ENCODE measurements around the gene BRIP1. TPM values are rescaled to one million over a fixed set of nuclear protein-coding genes. Genes with fewer than 3 reads are reported as not detected.

BRIP1 gene
- total RNA-seq, 2 experiments from 2014 or later: 13.2 to 14.5 TPM

DNA sequence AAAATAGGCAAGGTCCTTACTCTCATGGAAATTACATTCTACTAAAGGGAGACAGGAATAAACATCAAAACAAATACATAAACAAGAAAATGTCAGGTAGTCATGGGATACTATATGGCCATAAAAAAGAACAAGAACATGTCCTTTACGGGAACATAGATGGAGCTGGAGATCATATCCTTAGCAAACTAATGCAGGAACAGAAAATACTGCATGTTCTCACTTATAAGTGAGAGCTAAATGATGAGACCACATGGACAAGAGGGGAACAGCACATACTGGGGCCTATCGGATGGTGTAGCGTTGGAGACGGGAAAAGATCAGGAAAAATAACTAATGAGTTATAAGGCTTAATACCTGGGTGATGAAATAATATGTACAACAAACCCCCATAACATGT lies 69.1 kb downstream of the BRIP1 start:
- DNase-seq (no peak), ATAC-seq (no peak)
- ChIA-PET CTCF (no interaction called here), POLR2A (no interaction called here)
- Mint-ChIP-seq H3K4me3 (no peak overlapping the region), H3K9me3 (no peaks in the 10 kb centered on the region), H3K27ac (no peak overlapping the region), H3K27me3 (no peaks in the 10 kb centered on the region), H3K36me3 (ENCODE audit: low read depth) (peaks cover 24% of the 10 kb centered on the region), H3K4me1 (ENCODE audit: low read depth) (no peaks in the 10 kb centered on the region)
- intact Hi-C loops (cut with micrococcal nuclease): no loop called here
- TF ChIP-seq, protein P1, sequence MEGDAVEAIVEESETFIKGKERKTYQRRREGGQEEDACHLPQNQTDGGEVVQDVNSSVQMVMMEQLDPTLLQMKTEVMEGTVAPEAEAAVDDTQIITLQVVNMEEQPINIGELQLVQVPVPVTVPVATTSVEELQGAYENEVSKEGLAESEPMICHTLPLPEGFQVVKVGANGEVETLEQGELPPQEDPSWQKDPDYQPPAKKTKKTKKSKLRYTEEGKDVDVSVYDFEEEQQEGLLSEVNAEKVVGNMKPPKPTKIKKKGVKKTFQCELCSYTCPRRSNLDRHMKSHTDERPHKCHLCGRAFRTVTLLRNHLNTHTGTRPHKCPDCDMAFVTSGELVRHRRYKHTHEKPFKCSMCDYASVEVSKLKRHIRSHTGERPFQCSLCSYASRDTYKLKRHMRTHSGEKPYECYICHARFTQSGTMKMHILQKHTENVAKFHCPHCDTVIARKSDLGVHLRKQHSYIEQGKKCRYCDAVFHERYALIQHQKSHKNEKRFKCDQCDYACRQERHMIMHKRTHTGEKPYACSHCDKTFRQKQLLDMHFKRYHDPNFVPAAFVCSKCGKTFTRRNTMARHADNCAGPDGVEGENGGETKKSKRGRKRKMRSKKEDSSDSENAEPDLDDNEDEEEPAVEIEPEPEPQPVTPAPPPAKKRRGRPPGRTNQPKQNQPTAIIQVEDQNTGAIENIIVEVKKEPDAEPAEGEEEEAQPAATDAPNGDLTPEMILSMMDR (IDR thresholded peaks at IDR 0.05): no peak

DNA sequence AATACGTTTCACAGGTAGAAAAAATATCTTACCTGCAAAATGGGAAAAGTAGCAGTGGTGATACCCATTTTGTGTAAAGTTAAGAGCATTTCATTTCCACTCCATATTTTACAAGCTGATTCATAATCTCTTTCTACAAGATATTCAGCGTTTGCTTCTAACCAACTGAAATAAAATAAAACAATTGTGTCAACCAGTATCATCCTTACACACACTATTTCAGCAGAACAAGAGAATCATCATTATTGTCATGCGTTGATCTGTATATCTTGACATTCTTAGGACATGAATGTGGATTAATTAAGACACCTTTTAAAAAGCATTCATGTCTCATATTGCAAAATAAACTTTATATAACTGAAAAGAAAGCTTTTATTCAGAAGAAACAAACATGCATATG lies 69.8 kb downstream of the BRIP1 start:
- no peaks in the 10 kb centered on the region for H3K4me1 Mint-ChIP-seq (ENCODE audit: low read depth)
- ChIA-PET POLR2A (no interaction called here), CTCF (no interaction called here)
- DNase-seq: no peak
- peaks cover 19% of the 10 kb centered on the region for H3K36me3 Mint-ChIP-seq (ENCODE audit: low read depth)
- H3K27ac Mint-ChIP-seq: no peak overlapping the region
- TF ChIP-seq, protein P1 (IDR thresholded peaks at IDR 0.05): no peak
- no peak overlapping the region for H3K4me3 Mint-ChIP-seq
- ATAC-seq: no peak
- no peaks in the 10 kb centered on the region for H3K9me3 Mint-ChIP-seq
- intact Hi-C loops (cut with micrococcal nuclease): no loop called here
- H3K27me3 Mint-ChIP-seq: no peaks in the 10 kb centered on the region

DNA sequence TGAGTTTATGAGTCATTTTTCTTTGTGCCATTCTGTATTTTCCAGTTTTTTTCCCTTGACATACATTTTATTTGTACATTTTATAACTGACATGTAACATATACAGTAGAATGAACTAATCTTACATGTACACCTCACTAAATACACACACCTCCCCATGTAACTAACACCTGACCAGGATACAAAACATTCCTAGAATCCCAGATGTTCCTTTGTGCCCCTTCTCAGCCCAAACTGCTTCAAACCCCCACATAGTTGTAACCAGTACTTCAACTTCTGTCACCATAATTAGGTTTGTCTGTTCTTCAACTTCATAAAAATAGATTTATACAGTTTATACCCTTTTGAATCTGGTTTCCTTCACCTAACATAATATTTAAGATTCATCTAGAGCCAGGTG lies 73.5 kb downstream of the BRIP1 start:
- intact Hi-C loops (cut with micrococcal nuclease): no loop called here
- H3K9me3 Mint-ChIP-seq: no peaks in the 10 kb centered on the region
- ChIA-PET CTCF (no interaction called here), POLR2A (no interaction called here)
- TF ChIP-seq, protein P1 (IDR thresholded peaks at IDR 0.05): no peak
- H3K27ac Mint-ChIP-seq: no peak overlapping the region
- no peak overlapping the region for H3K4me3 Mint-ChIP-seq
- DNase-seq: no peak
- no peaks in the 10 kb centered on the region for H3K4me1 Mint-ChIP-seq (ENCODE audit: low read depth)
- no peaks in the 10 kb centered on the region for H3K27me3 Mint-ChIP-seq
- H3K36me3 Mint-ChIP-seq (ENCODE audit: low read depth): peaks cover 8% of the 10 kb centered on the region
- ATAC-seq: no peak

DNA sequence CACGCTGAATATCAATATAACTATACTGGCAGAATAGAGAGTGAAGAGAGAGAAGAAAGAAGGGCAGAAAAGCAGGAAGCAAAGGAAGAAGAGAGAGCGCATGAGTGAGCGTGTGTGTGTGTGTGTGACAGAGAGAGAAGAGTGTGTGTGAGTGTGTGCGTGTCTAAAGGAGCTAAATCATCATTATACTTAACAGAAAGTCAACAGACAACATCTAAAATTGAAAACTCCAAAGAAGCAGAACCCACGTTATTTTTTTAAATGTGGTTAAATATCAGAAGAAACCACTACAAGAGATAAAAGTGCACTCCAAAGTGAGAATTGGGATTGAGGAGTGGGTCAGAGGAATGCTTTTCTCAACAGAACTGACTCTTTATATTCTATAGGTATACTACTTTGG lies 77.2 kb downstream of the BRIP1 start:
- CTCF ChIA-PET: no interaction called here
- TF ChIP-seq, protein P1 (IDR thresholded peaks at IDR 0.05): no peak
- POLR2A ChIA-PET: no interaction called here
- no peaks in the 10 kb centered on the region for H3K4me1 Mint-ChIP-seq (ENCODE audit: low read depth)
- DNase-seq (no peak), ATAC-seq (no peak)
- no peaks in the 10 kb centered on the region for H3K9me3 Mint-ChIP-seq
- no peak overlapping the region for H3K4me3 Mint-ChIP-seq
- H3K36me3 Mint-ChIP-seq (ENCODE audit: low read depth): peaks cover 2% of the 10 kb centered on the region
- H3K27ac Mint-ChIP-seq: no peak overlapping the region
- intact Hi-C loops (cut with micrococcal nuclease): no loop called here
- H3K27me3 Mint-ChIP-seq: no peaks in the 10 kb centered on the region

DNA sequence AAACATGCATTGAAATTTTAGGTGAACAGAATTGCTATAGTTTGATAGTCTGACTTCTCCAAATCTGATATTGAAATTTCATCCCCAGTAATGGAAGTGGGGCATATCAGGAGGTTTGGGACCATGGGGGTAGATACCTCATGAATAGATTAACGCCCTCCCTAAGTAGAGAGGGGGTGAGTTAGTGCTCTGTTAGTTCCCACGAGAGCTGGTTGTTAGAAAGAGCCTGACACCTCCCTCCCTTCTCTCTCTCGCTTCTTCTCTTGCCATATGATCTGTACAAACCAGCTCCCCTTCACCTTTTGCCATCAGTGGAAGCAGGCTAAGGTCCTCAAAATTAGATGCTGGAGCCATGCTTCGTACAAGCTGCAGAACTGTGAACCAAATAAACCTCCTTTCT lies 78.8 kb downstream of the BRIP1 start:
- DNase-seq (no peak), ATAC-seq (no peak)
- Mint-ChIP-seq H3K27ac (no peak overlapping the region), H3K27me3 (no peaks in the 10 kb centered on the region), H3K4me1 (ENCODE audit: low read depth) (no peaks in the 10 kb centered on the region), H3K9me3 (no peaks in the 10 kb centered on the region), H3K36me3 (ENCODE audit: low read depth) (peaks cover 2% of the 10 kb centered on the region), H3K4me3 (no peak overlapping the region)
- CTCF ChIA-PET: no interaction called here
- POLR2A ChIA-PET: no interaction called here
- intact Hi-C loops (cut with micrococcal nuclease): no loop called here
- TF ChIP-seq, protein P1 (IDR thresholded peaks at IDR 0.05): no peak

All from activated CD8-positive, alpha-beta T cell treated with anti-CD3 and anti-CD28 coated beads for 36 hours (primary cell).